GM12891 (cell line): ENCODE results near the gene HSPA4.
"Not testable (repeated sequence)": the region's sequence is repeated elsewhere in the genome, so short reads cannot be mapped to it uniquely, and the experiment has no call there.

Source experiments
- DNase-seq: peaks from one replicate; pipeline ENCODE4 v3.0.0; 2011; ENCODE audit warnings: low spot score; ENCODE audit not compliant: insufficient read length
- FAIRE-seq: peaks from 2 replicates; lab custom pipeline; 2011; peaks lifted over from hg19 to GRCh38; lab: Jason Lieb, UNC
- PAX5 ChIP-seq: IDR thresholded peaks from 2 replicates; pipeline ENCODE4 v1.6.1; 2011; ENCODE audit warnings: low read length, moderate library complexity, mild to moderate bottlenecking; ENCODE audit not compliant: insufficient read depth, severe bottlenecking
- POLR2A ChIP-seq: IDR thresholded peaks from 2 replicates; pipeline ENCODE4 v1.6.1; 2011; ENCODE audit warnings: low read depth, low read length, control low read depth
- POLR2AphosphoS5 ChIP-seq: IDR thresholded peaks from 2 replicates; pipeline ENCODE4 v1.6.1; 2011; ENCODE audit warnings: low read depth, low read length, control low read depth
- POU2F2 ChIP-seq: IDR thresholded peaks from 2 replicates; pipeline ENCODE4 v1.6.1; 2011; ENCODE audit warnings: low read depth, mild to moderate bottlenecking, control low read depth, low read length, moderate library complexity
- SPI1 ChIP-seq: IDR thresholded peaks from 2 replicates; pipeline ENCODE4 v1.6.1; 2011; ENCODE audit warnings: low read depth, low read length, control low read depth
- TAF1 ChIP-seq: IDR thresholded peaks from 2 replicates; pipeline ENCODE4 v1.6.1; 2011; ENCODE audit warnings: low read depth, low read length, control low read depth

Gene HSPA4

DNA sequence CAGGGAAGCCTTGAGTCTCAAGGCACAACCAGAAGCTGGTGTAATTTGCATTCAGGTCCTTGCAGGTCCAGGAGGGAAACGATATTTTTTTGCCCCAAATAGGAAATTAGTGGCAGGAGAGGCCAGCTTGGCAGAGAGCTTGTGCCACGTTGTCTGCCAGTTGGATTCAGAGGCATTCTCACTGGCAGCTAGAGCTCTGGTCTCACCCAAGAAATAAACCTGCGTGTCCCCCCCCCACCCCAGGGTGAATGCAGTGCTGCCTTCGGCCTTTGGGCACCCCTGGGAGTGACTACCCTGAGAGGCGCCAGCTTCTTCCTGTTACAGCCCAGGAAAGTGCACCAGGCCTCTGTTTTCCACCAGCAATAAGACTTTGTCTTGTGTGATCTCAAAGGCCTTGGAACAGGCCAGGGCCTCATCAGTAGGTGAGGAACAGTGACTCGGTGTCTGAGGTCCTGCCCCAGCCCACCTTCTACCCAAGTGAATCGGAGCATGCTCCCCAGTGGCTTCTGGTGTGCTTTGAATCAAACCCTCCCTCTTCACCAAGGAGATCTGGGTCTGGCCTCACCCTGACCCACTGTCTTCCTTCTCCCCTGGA lies 68.4 kb downstream of the HSPA4 start:
- no peak for TF ChIP-seq SPI1
- TF ChIP-seq POU2F2 = no peak
- TF ChIP-seq POLR2AphosphoS5 = no peak
- TF ChIP-seq TAF1 = no peak
- no peak for TF ChIP-seq POLR2A
- TF ChIP-seq PAX5 = no peak
- no peak for FAIRE-seq
- DNase-seq = no peak

DNA sequence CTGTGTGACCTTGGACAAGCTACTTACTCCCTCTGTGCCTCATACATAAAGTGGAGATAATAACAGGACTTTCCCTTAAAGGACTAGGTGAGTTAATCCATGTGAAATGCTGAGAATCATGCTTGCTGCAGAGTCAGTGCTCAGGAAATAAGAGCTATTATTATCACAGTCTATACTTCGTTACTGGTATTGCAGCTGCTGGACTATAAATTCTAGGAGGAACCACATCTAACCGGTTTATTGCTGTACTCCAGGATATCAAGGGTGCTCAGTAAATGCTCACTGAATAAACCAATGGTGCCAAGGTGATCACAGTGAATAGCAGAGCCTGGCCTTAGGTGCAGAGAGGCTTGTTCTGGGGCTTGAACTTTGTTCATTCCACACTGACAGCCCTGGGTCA lies 69.3 kb downstream of the HSPA4 start:
- TF ChIP-seq PAX5 (no peak), TAF1 (no peak)
- DNase-seq (no peak), FAIRE-seq (no peak)

DNA sequence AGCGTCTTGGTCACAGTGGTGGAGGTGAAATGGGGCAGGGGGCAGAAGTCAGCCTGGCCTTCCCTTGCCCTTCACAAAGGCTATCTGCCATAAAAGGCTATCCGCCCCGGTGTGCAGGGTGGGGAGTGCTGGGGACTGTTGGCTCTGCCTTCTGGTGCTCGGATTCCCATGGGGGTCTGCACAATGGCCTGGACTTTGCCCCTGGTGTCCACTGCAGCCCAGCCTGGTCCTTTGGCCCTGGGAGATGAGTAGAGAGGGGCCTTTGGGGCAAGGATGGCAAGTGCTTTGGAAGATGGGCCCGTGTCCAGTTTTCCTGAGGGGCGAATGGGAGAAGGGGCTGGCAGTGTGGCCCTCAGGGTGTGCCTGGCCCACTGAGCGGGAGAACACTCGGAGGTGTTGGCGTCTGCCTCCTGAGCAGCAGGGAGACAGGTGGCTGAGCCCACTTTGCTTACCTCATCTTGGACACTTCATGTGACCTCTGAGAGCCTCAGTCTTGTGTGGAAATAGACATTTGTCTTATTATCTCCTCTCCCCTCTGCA lies 69.9 kb downstream of the HSPA4 start:
- TF ChIP-seq POLR2AphosphoS5 (no peak), SPI1 (no peak), PAX5 (no peak), POU2F2 (no peak), TAF1 (no peak), POLR2A (no peak)
- no peak for DNase-seq
- no peak for FAIRE-seq

DNA sequence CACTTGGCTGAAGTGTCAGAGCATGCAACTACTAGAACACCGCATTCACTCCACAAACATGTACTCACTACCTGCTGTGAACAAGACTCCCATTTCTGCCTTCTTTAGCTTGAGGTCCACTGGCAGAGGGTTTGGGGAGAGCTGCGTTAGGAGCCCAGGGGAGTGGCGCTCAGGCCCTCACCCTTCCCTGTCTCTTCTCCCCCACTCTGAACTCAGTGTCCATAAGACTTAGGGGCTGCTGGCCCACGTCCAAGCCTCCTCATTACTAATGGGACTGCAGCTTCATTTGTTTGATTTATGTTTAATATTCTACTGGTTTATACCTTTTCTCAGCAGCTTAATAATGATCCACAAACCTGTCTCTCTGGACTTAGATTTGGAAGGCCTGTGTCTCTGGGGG lies 70.9 kb downstream of the HSPA4 start:
- DNase-seq = no peak
- TF ChIP-seq TAF1 = no peak
- TF ChIP-seq POLR2AphosphoS5 = no peak
- TF ChIP-seq POU2F2 = no peak
- TF ChIP-seq SPI1 = no peak
- TF ChIP-seq PAX5 = no peak
- TF ChIP-seq POLR2A = no peak
- no peak for FAIRE-seq

DNA sequence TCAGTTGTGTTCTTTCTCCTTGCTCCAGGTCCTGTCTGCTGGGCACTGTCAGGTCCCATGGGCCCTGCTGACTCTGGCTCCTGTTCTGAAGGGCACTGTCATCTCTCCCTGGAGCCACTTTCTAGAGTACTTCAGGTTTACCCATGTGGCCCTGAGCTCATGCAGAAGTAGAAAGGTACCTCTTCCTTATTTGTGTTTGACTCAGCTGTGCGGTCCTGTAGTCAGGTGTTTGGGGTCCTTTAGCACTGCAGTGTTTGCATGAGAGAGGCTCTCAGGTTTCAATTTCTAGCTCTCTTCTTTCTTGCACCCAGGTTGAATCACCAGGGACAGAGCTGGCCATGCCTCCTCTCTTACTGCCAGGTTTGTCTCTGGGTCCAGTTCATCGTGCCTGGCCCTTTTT lies 71.5 kb downstream of the HSPA4 start:
- TF ChIP-seq TAF1 (no peak), SPI1 (peak; percentile 53), POU2F2 (no peak)
- no peak for FAIRE-seq
- no peak for DNase-seq

DNA sequence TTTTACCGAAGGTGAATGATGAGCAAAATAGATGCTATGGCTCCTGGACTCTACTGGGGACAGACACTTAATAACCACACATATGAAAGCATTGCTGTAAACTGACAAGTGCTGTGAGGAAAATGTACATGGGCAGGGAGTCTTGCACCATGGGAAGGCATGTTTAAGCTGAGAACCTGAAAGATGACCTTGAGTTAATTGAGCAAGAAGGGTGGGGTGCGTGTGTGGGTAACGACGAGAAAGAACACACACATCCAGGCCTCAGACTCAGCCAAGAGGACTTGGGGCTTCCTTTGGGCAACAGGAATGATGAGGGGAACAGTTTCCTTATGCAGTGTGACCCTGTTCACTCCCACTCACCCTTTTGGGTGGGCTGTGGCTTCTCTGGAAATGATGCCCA lies 73.1 kb downstream of the HSPA4 start:
- no peak for TF ChIP-seq SPI1
- no peak for TF ChIP-seq POU2F2
- TF ChIP-seq POLR2AphosphoS5 = no peak
- no peak for TF ChIP-seq PAX5
- TF ChIP-seq POLR2A = no peak
- TF ChIP-seq TAF1 = no peak
- no peak for DNase-seq
- no peak for FAIRE-seq

DNA sequence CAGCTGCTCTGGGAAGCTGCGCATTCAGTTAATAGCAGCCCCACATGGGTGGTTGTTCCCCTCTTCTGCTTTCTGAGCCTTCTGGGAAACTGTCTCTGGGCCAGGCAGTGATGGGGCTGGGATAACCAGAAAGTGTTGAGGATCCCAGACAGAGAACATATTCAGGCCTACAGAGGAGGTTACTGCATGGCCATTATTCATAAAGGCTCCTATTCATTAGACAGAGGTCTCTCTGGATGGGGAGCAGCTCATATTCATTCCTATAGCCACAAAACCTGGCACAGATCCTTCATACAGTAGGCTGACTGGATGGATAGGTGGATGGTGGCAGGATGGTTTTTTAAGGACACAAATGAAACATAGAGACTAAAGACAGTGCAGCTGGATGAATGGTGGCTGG lies 76.3 kb downstream of the HSPA4 start:
- FAIRE-seq (no peak), DNase-seq (no peak)
- TF ChIP-seq POLR2AphosphoS5 (no peak), PAX5 (no peak), POLR2A (no peak), TAF1 (no peak), SPI1 (no peak), POU2F2 (no peak)

DNA sequence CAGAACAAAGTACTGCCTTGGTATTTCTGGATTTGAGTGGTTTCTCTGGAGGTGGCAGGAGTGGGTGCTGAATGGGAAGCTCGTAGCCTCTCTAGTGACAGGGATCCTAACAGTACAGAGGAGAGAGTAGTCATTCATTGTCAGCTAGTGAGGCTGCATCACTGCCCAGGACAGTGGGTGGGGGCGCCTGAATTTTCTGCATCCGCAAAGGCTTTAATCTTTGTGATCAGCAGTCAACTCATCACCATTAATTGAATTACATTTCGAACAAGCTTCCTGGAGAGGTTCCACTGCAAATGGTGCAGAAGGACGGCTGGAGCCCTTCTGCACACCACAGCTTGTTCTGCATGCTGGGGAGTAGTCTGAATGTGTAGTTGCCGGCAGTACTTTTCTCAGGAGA lies 77.5 kb downstream of the HSPA4 start:
- FAIRE-seq (no peak), DNase-seq (no peak)
- TF ChIP-seq POLR2AphosphoS5 = no peak
- no peak for TF ChIP-seq SPI1
- no peak for TF ChIP-seq PAX5
- TF ChIP-seq POU2F2 = no peak
- no peak for TF ChIP-seq POLR2A
- no peak for TF ChIP-seq TAF1

DNA sequence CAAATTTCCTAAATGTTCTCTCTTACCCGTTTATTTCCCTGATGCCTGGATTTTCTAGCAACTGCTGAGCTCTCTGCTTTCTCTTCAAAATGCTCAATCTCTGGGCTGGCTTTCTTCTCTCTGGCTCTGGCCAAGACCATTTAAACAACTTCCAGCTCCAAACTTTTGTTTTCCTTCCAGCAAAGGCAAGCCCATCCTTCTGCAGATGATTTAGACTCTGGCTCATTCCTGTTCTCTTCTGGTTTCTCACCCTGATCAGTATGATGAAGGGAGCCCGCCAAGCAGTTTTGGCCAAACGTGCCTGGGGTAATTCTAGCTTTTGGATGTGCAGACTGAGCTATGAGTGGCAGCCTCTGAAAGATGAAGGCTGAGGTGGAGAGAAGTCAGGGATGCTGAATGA lies 78.1 kb downstream of the HSPA4 start:
- DNase-seq (no peak), FAIRE-seq (no peak)
- TF ChIP-seq PAX5 = no peak
- no peak for TF ChIP-seq POLR2A
- no peak for TF ChIP-seq POU2F2
- no peak for TF ChIP-seq POLR2AphosphoS5
- no peak for TF ChIP-seq SPI1
- no peak for TF ChIP-seq TAF1

DNA sequence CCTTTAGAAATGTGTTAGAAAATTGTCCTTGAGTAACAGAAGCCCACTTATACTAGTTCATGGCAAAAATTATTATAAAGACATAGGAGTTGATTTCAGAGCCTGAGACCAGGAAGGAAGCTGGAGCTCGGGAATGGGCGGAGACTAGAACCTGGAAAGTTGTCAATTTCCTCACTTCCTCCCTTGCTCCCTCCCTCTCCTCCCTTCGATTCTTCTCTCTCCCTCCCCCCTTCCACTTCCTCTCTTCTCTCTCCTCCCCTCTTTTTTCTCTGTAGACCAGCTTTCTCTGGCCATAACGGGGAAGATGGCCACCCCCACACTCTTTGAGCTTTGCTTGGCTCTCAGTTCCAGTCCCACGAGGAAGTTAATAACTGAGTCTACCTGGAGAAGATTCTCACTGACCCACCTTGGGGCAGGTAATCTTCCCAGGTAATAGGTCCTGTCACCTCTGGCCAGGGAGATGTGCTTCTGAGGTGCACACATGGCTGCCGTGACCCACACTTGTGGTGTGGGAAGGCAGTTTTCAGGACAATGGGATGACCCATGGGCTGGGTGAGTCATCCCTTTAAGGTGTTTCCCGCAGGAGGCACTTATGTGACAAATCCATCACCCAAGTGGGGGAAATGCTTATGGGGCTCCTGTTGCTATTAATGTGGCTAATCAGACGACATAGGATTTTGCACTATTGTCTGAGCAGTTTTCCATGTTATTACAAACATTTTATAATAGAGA lies 78.7 kb downstream of the HSPA4 start:
- no peak for DNase-seq
- TF ChIP-seq TAF1 = no peak
- no peak for TF ChIP-seq POLR2AphosphoS5
- no peak for TF ChIP-seq POLR2A
- TF ChIP-seq SPI1 = peak; percentile 34; the same call in 1 of the 2 replicates
- no peak for TF ChIP-seq PAX5
- no peak for FAIRE-seq

DNA sequence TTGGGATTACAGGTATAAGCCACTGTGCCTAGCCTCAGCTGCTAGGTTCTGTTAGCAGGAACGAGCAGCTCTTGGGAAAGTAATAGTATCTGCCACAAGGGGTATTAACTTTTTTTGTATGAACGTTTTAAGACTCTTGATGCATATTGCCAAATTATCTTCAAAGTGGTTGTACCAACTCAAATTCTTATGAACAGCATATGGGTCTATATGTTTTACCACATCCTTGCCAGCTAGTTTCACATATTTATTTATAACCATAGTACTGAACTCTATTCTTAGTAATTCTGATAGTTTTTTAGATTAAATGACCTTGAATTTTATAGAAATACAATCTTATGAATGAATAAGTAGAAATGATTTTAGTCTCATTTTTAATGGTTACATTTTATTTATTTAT lies 80.9 kb downstream of the HSPA4 start:
- FAIRE-seq = no peak
- TF ChIP-seq POU2F2 (no peak), POLR2AphosphoS5 (no peak), TAF1 (no peak), SPI1 (no peak), PAX5 (no peak), POLR2A (no peak)
- no peak for DNase-seq

DNA sequence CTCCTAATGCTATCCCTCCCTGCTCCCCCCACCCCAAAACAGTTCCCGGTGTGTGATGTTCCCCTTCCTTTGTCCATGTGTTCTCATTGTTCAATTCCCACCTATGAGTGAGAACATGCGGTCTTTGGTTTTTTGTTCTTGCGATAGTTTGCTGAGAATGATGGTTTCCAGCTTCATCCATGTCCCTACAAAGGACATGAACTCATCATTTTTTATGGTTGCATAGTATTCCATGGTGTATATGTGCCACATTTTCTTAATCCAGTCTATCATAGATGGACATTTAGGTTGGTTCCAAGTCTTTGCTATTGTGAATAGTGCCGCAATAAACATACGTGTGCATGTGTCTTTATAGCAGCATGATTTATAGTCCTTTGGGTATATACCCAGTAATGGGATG lies 81.4 kb downstream of the HSPA4 start:
- not testable (repeated sequence) for FAIRE-seq, DNase-seq

DNA sequence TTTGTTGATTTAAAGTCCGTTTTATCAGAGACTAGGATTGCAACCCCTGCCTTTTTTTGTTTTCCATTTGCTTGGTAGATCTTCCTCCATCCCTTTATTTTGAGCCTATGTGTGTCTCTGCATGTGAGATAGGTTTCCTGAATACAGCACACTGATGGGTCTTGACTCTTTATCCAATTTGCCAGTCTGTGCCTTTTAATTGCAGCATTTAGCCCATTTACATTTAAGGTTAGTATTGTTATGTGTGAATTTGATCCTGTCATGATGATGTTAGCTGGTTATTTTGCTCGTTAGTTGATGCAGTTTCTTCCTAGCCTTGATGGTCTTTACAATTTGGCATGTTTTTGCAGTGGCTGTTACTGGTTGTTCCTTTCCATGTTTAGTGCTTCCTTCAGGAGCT lies 85.1 kb downstream of the HSPA4 start:
- FAIRE-seq, DNase-seq: not testable (repeated sequence)
